GM13976 (cell line): ENCODE results near the gene SPR.

Experiments used
- DNase-seq: peaks from one replicate; pipeline ENCODE4 v3.0.0; 2012; ENCODE audit warnings: low spot score
- CTCF ChIP-seq: IDR thresholded peaks from 2 replicates; pipeline ENCODE4 v1.5.1; 2012; ENCODE audit warnings: borderline replicate concordance, mild to moderate bottlenecking; ENCODE audit not compliant: insufficient read depth; ENCODE audit errors: extremely low read depth, missing control alignments, control extremely low read depth
- in situ Hi-C: fragments of 300-500 bp; cut with MboI; formaldehyde crosslinking; loops from one replicate; pipeline ENCODE4 v1.12.0; 2022; ENCODE audit warnings: low sequenced_read_pairs, mixed read lengths, inconsistent platforms; ENCODE audit not compliant: unreplicated experiment

Gene SPR

GRCh38 chr2:72935611-72935957 lies 48.4 kb downstream of the SPR start:
- no peak for DNase-seq
- in situ Hi-C loops, result no loop called here
- TF ChIP-seq CTCF, result no peak

GRCh38 chr2:72936660-72937355 lies 49.6 kb downstream of the SPR start:
- no peak for DNase-seq
- in situ Hi-C loops, result no loop called here
- no peak for TF ChIP-seq CTCF

- in situ Hi-C loops, result no loop called here
- no peak for DNase-seq
Measured at GRCh38 chr2:72937356-72937669, 50.1 kb downstream of the SPR start.

DNA sequence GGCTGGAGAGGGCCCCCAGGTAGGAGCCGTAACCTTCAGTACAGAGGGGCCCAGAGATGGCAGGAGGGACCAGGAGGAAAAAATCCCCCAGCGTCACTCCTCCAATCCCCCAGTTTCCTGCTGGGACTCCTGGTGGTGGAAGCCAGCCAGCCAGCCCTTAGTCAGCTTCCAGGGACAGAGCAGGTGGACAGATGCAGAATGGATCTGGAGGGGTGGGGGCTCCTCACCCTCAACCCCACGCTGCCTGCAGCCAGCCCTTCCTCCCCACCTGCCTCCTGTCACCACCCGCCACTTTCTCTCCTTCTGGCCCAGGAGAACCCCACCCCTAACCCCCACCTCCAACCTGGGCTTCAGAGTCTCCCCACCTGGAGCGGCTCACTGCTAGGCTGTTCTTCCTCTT lies 51.2 kb downstream of the SPR start:
- no peak for DNase-seq
- in situ Hi-C loops, result no loop called here
- no peak for TF ChIP-seq CTCF

More at GRCh38 chr2:72937356-72937669, 50.1 kb downstream of the SPR start:
- TF ChIP-seq CTCF, result no peak

DNA sequence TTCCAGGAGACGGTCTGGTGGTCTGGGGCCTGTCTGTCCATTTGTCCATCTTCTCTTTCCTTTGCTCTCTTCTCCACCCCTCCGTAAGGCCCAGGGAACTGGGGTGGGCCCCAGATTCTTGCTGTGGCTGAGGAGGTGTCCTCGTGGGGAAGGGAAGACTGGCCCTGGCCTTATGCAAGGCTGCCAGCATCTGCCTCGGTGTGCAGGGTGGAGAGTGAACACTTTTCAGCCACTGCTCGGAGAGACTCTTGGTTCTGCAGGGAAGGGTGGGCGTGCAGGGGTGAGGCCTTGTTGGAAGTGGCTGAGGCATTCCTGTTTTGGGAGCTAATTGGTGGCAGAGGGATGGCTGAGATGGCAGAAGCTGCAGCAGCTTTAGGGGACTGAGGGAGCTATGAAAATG lies 53.2 kb downstream of the SPR start:
- no peak for TF ChIP-seq CTCF
- no peak for DNase-seq
- in situ Hi-C loops, result no loop called here

GRCh38 chr2:72940786-72941185 lies 53.6 kb downstream of the SPR start:
- in situ Hi-C loops, result no loop called here
- TF ChIP-seq CTCF, result no peak

More at GRCh38 chr2:72940786-72941185, 53.6 kb downstream of the SPR start:
- DNase-seq, result no peak
